Measurements from ENCODE around the gene DGCR6L.
"Not testable (repeated sequence)": the region's sequence is repeated elsewhere in the genome, so short reads cannot be mapped to it uniquely, and the experiment has no call there.

DGCR6L gene

GRCh38 chr22:20319745-20320658 is at the start of gene DGCR6L:
DGCR6L (minus strand) TSS chr22:20320060; CDS start chr22:20319988, 72 bp downstream.
- TF ChIP-seq POLR2A (IDR thresholded peaks at IDR 0.05; ENCODE audit: low read length) (peak; percentile 65), GATA1 (IDR thresholded peaks at IDR 0.05; ENCODE audit: low read depth, low read length) (no peak)
- DNase-seq, result peak; percentile 97

GRCh38 chr22:20368875-20369274 is 49.0 kb upstream of the DGCR6L start:
- DNase-seq, result not testable (repeated sequence)

GRCh38 chr22:20366841-20367240 is 47.0 kb upstream of the DGCR6L start:
- not testable (repeated sequence) for DNase-seq

- not testable (repeated sequence) for DNase-seq
Observed at GRCh38 chr22:20364335-20365260, 44.7 kb upstream of the DGCR6L start.

GRCh38 chr22:20362403-20362802 is 42.5 kb upstream of the DGCR6L start:
- DNase-seq, result not testable (repeated sequence)

DNA sequence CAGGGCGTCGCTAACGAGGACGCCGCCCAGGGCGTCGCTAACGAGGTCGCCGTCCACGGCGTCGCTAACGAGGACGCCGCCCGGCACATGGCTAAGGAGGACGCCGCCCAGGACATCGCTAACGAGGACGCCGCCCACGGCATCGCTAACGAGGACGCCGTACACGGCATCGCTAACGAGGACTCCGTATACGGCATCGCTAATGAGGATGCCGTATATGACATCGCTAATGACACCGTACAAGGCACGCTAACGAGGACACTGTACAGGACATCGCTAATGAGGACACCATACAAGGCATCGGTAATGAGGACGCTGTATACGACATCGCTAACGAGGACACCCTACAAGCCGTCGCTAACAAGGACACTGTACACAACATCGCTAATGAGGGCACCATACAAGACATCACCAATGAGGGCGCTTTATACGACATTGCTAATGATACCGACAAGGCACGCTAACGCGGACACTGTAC is 41.9 kb upstream of the DGCR6L start:
- not testable (repeated sequence) for DNase-seq

DNA sequence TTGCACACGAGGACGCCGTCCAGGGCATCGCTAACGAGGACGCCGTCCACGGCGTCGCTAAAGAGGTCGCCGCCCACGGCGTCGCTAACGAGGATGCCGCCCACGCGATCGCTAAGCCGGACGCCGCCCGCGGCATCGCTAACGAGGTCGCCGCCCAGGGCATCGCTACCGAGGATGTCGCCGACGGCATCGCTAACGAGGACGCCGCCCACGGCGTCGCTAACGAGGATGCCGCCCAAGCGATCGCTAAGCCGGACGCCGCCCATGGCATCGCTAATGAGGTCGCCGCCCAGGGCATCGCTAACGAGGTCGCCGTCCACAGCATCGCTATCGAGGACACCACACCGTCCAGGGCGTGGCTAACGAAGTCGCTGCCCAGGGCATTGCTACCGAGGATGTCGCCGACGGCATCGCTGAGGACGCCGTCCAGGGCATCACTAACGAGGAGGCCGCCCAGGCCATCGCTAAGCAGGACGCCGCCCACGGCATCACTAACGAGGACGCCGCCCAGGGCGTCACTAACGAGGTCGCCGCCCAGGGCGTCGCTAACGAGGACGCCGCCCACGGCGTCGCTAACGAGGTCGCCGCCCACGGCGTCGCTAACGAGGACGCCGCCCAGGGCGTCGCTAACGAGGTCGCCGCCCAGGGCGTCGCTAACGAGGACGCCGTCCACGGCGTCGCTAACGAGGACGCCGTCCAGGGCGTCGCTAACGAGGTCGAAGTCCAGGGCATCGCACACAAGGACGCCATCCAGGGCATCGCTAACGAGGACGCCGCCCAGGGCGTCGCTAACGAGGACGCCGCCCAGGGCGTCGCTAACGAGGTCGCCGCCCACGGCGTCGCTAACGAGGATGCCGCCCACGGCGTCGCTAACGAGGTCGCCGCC is 41.2 kb upstream of the DGCR6L start:
- not testable (repeated sequence) for DNase-seq

DNA sequence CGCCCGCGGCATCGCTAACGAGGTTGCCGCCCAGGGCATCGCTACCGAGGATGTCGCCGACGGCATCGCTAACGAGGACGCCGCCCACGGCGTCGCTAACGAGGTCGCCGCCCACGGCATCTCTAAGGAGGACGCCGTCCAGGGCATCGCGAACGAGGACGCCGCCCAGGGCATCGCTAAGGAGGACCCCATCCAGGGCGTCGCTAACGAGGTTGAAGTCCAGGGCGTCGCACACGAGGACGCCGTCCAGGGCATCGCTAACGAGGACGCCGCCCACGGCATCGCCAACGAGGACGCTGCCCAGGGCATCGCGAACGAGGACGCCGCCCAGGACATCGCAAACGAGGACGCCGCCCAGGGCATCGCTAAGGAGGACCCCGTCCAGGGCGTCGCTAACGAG is 40.4 kb upstream of the DGCR6L start:
- DNase-seq, result not testable (repeated sequence)

DNA sequence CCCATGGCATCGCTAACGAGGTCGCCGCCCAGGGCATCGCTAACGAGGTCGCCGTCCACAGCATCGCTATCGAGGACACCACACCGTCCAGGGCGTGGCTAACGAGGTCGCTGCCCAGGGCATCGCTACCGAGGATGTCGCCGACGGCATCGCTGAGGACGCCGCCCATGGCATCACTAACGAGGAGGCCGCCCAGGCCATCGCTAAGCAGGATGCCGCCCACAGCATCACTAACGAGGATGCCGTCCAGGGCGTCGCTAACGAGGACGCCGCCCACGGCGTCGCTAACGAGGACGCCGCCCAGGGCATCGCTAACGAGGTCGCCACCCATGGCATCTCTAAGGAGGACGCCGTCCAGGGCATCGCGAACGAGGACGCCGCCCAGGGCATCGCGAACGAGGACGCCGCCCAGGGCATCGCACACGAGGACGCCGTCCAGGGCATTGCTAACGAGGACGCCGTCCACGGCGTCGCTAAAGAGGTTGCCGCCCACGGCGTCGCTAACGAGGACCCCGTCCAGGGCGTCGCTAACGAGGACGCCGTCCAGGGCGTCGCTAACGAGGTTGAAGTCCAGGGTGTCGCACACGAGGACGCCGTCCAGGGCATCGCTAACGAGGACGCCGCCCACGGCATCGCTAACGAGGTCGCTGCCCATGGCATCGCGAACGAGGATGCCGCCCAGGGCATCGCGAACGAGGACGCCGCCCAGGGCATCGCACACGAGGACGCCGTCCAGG is 38.8 kb upstream of the DGCR6L start:
- not testable (repeated sequence) for DNase-seq

DNA sequence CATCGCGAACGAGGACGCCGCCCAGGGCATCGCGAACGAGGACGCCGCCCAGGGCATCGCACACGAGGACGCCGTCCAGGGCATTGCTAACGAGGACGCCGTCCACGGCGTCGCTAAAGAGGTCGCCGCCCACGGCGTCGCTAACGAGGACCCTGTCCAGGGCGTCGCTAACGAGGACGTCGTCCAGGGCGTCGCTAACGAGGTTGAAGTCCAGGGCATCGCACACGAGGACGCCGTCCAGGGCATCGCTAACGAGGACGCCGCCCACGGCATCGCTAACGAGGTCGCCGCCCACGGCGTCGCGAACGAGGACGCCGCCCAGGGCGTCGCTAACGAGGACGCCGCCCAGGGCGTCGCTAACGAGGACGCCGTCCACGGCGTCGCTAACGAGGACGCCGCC is 38.1 kb upstream of the DGCR6L start:
- not testable (repeated sequence) for DNase-seq

DNA sequence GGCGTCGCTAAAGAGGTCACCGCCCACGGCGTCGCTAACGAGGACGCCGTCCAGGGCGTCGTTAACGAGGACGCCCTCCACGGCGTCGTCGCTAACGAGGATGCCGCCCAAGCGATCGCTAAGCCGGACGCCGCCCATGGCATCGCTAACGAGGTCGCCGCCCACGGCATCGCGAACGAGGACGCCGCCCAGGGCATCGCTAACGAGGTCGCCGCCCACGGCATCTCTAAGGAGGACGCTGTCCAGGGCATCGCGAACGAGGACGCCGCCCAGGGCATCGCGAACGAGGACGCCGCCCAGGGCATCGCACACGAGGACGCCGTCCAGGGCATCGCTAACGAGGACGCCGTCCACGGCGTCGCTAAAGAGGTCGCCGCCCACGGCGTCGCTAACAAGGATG is 37.0 kb upstream of the DGCR6L start:
- DNase-seq, result not testable (repeated sequence)

DNA sequence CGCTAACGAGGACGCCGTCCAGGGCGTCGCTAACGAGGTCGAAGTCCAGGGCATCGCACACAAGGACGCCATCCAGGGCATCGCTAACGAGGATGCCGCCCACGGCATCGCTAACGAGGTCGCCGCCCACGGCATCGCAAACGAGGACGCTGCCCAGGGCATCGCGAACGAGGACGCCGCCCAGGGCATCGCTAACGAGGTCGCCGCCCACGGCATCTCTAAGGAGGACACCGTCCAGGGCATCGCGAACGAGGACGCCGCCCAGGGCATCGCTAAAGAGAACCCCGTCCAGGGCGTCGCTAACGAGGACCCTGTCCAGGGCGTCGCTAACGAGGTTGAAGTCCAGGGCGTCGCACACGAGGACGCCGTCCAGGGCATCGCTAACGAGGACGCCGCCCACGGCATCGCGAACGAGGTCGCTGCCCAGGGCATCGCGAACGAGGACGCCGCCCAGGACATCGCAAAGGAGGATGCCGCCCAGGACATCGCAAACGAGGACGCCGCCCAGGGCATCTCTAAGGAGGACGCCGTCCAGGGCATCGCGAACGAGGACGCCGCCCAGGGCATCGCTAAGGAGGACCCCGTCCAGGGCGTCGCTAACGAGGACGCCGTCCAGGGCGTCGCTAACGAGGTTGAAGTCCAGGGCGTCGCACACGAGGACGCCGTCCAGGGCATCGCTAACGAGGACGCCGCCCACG is 36.2 kb upstream of the DGCR6L start:
- DNase-seq, result not testable (repeated sequence)

- no peak for DNase-seq
- no peak for TF ChIP-seq GATA1 (IDR thresholded peaks at IDR 0.05; ENCODE audit: low read depth, low read length)
- TF ChIP-seq POLR2A (IDR thresholded peaks at IDR 0.05; ENCODE audit: low read length), result no peak
Observed at GRCh38 chr22:20354238-20354975, 34.5 kb upstream of the DGCR6L start.

DNA sequence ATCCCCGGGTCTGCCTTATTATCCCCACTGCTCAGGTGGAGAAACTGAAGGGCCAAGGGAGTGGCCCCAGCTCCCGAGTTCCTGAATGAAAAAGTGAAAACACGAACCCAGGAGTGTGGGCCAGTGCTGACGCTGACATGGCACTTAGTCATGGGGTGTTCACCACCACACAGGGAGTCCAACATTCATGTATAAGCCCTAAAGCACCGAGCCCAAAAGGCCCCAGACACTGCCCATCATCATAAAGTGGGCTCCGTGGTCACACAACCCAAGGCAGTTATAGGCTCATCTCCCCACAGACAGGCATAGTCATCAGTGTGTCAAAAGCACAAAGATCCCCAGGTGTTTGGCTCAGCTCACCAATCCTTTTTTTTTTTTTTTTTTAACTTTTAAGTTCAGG is 32.7 kb upstream of the DGCR6L start:
- not testable (repeated sequence) for DNase-seq

DNA sequence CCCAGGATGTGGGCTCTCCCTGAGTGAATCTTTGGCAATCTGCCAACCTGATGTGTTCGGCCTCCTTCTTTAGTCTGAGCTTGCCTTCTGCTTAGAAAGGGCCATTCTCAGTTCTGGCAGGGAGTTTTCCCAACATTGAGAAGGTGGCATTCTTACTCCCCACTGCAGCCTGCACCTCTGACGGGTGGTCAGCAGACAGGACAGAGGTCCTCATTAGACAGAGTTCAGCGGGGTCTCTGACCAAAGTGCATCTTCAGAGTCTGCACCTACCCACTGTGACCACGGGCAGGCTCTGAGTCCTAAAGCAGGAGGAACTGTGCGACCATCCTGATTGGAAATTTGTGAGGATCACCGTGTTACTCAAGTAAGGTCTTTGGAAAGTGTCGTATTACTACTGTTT is 26.7 kb upstream of the DGCR6L start:
- DNase-seq, result not testable (repeated sequence)

DNA sequence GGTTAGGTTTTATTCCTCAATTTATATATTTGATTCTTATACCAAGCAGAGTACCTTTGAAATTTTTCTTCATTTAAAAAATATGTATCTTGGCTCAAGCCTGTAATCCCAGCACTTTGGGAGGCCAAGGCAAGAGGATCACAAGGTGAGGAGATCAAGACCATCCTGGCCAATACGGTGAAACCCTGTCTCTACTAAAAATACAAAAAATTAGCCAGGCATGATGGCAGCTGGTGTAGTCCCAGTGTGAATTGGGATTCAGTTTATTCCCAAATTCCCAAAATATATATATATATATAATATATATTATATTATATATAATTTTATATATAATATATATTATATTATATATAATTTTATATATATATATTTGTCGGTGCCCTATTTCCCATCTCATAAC is 18.4 kb upstream of the DGCR6L start:
- DNase-seq, result not testable (repeated sequence)

DNA sequence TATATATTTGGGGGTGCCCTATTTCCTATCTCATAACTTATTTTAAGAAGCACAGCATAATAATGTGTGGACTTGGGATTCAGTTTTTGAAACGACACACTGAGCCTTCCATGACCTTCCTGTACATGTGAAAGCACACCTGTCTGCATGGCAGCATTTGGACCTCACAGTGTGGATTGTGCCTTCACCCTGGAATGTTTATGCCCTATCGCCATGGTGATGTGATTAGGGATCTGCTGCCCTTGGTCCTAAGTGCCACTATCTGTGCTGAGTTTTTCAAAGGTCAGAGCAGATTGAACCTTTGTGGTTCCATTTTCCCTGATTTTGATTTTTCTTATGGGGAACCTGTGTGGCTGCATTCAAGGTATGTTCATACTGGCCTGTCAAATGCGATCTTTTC is 17.9 kb upstream of the DGCR6L start:
- not testable (repeated sequence) for DNase-seq

GRCh38 chr22:20336561-20336960 is 16.7 kb upstream of the DGCR6L start:
- not testable (repeated sequence) for DNase-seq

DNA sequence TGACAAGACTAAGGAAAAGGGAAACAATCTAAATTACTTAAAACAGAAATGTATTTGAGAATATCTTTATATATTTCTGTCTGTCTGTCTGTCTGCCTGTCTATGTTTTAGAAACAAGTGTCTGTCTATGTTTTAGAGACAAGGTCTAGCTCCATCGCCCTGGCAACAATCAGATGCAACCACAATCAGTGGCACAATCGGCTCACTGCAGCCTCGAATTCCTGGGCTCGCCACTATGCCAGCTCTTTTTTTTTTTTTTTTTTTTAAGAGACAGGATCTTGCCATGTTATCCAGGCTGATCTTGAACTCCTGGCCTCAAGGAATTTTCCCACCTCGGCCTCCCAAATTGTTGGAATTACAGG is 8.7 kb upstream of the DGCR6L start:
- peak in 1 of 2 experiments; percentile 33 for DNase-seq

Measured in erythroblast (primary cell).